ENCODE results near the gene CYSTM1. TPM values are rescaled to one million over a fixed set of nuclear protein-coding genes. Genes with fewer than 3 reads are reported as not detected.

CYSTM1 gene
- total and polyA plus RNA-seq, 2 donors (not counting 3 experiments of a cell fraction or from before 2014, with no cell fraction given) = 28.9 to 41.5 TPM

GRCh38 chr5:140230373-140230772, 55.4 kb downstream of the CYSTM1 start:
- Histone ChIP-seq H4K20me1 (replicated peaks; ENCODE audit: control insufficient read depth, extremely low read depth, insufficient read depth, low read length) (no peaks in the 10 kb centered on the region), H3K9ac (replicated peaks; ENCODE audit: extremely low read depth, insufficient read depth, low read length) (no peak overlapping the region), H3K4me2 (ENCODE audit: insufficient read depth, low read length) (no peak overlapping the region), H3K36me3 (ENCODE audit: control insufficient read depth in 2 of 2, extremely low read depth in 1 of 2, insufficient read depth in 2 of 2, low read length in 2 of 2) (no peaks in the 10 kb centered on the region), H3K27me3 (ENCODE audit: control insufficient read depth in 2 of 2, insufficient read depth in 2 of 2, low read length in 2 of 2) (no peaks in the 10 kb centered on the region), H2AFZ (ENCODE audit: low read depth, low read length) (no peak overlapping the region), H3K79me2 (ENCODE audit: control insufficient read depth, insufficient read depth, low read length) (no peaks in the 10 kb centered on the region), H3K4me1 (ENCODE audit: control insufficient read depth, extremely low read depth, insufficient read depth, low read length) (no peaks in the 10 kb centered on the region), H3K9me1 (replicated peaks; ENCODE audit: control insufficient read depth, extremely low read depth, insufficient read depth, low read length) (no peaks in the 10 kb centered on the region), H3K9me3 (replicated peaks; ENCODE audit: control insufficient read depth, insufficient read depth, low read length) (no peaks in the 10 kb centered on the region), H3K4me3 (replicated peaks in 1 of 3; ENCODE audit: insufficient read depth in 1 of 3, low read depth in 1 of 3, low read length in 3 of 3) (no peak overlapping the region), H3K27ac (ENCODE audit: insufficient read depth, low read depth, low read length) (no peak overlapping the region)
- dilution Hi-C loops (cut with MboI; ENCODE audit: extremely low pct_ligation_motif_present, low sequenced_read_pairs) = no loop called here
- intact Hi-C loops (cut with micrococcal nuclease) = no loop called here
- ChIA-PET POLR2A (interaction anchor here (0.6 kb wide), 1 partner anchor 1200 kb away, joined by 5 read pairs; the partner anchor contains the start of gene PCDHGA12), CTCF (interaction anchor here (1.3 to 1.4 kb wide), 3 partner anchors 10 to 61 kb away, joined by 4 to 6 read pairs (median 4); no protein-coding TSS in a partner anchor)
- FAIRE-seq (no peak), DNase-seq (ENCODE audit: low read depth, low spot score) (no peak)
- TF ChIP-seq MYC (IDR thresholded peaks at IDR 0.05; ENCODE audit: low read depth, low read length) (no peak), FOS (IDR thresholded peaks at IDR 0.05; ENCODE audit: borderline replicate concordance, insufficient read depth, low read length) (no peak), CTCF (IDR thresholded peaks at IDR 0.05; ENCODE audit: extremely low read depth in 1 of 2, insufficient read depth in 1 of 2, low read depth in 1 of 2, low read length in 2 of 2) (no peak), GATA2 (IDR thresholded peaks at IDR 0.05; ENCODE audit: insufficient read depth, insufficient read length, low read depth, low read length) (no peak)
- no TSS peak for BruUV-seq (replicated peaks)

GRCh38 chr5:140232731-140233130, 57.7 kb downstream of the CYSTM1 start:
- dilution Hi-C loops (cut with MboI; ENCODE audit: extremely low pct_ligation_motif_present, low sequenced_read_pairs) (no loop called here), intact Hi-C loops (cut with micrococcal nuclease) (no loop called here)
- Histone ChIP-seq H2AFZ (ENCODE audit: low read depth, low read length) (no peak overlapping the region), H3K36me3 (ENCODE audit: control insufficient read depth in 2 of 2, extremely low read depth in 1 of 2, insufficient read depth in 2 of 2, low read length in 2 of 2) (no peaks in the 10 kb centered on the region), H3K27me3 (ENCODE audit: control insufficient read depth in 2 of 2, insufficient read depth in 2 of 2, low read length in 2 of 2) (no peaks in the 10 kb centered on the region), H3K9me1 (replicated peaks; ENCODE audit: control insufficient read depth, extremely low read depth, insufficient read depth, low read length) (no peaks in the 10 kb centered on the region), H3K4me2 (ENCODE audit: insufficient read depth, low read length) (no peak overlapping the region), H3K9me3 (replicated peaks; ENCODE audit: control insufficient read depth, insufficient read depth, low read length) (no peaks in the 10 kb centered on the region), H3K79me2 (ENCODE audit: control insufficient read depth, insufficient read depth, low read length) (no peaks in the 10 kb centered on the region), H4K20me1 (replicated peaks; ENCODE audit: control insufficient read depth, extremely low read depth, insufficient read depth, low read length) (no peaks in the 10 kb centered on the region), H3K4me3 (replicated peaks in 1 of 3; ENCODE audit: insufficient read depth in 1 of 3, low read depth in 1 of 3, low read length in 3 of 3) (no peak overlapping the region), H3K27ac (ENCODE audit: insufficient read depth, low read depth, low read length) (no peak overlapping the region), H3K4me1 (ENCODE audit: control insufficient read depth, extremely low read depth, insufficient read depth, low read length) (peaks cover 4% of the 10 kb centered on the region), H3K9ac (replicated peaks; ENCODE audit: extremely low read depth, insufficient read depth, low read length) (no peak overlapping the region)
- TF ChIP-seq MAX (IDR thresholded peaks at IDR 0.05; ENCODE audit: insufficient read depth, insufficient read length) = no peak
- TF ChIP-seq CTCF (IDR thresholded peaks at IDR 0.05; ENCODE audit: extremely low read depth in 1 of 2, insufficient read depth in 1 of 2, low read depth in 1 of 2, low read length in 2 of 2) = no peak
- no peak for TF ChIP-seq EZH2 (IDR thresholded peaks at IDR 0.05; ENCODE audit: borderline replicate concordance, low read depth, low read length, severe bottlenecking)
- no peak for TF ChIP-seq JUN (IDR thresholded peaks at IDR 0.05; ENCODE audit: borderline replicate concordance, insufficient read depth, insufficient read length, low read depth)
- no peak for TF ChIP-seq FOS (IDR thresholded peaks at IDR 0.05; ENCODE audit: borderline replicate concordance, insufficient read depth, low read length)
- TF ChIP-seq MYC (IDR thresholded peaks at IDR 0.05; ENCODE audit: low read depth, low read length) = no peak
- TF ChIP-seq POLR2AphosphoS5 (IDR thresholded peaks at IDR 0.05; ENCODE audit: insufficient read depth, low read depth, low read length) = no peak
- no peak for TF ChIP-seq GATA2 (IDR thresholded peaks at IDR 0.05; ENCODE audit: insufficient read depth, insufficient read length, low read depth, low read length)
- TF ChIP-seq POLR2A (IDR thresholded peaks at IDR 0.05; ENCODE audit: low read depth, low read length) = no peak
- ChIA-PET CTCF (interaction anchor here (0.7 to 1.4 kb wide), 4 partner anchors 12 to 120 kb away, joined by 3 to 5 read pairs (median 3); no protein-coding TSS in a partner anchor), POLR2A (no interaction called here)
- DNase-seq (ENCODE audit: low read depth, low spot score) (no peak), FAIRE-seq (no peak)
- no TSS peak for BruUV-seq (replicated peaks)
